Stimulated activated CD8-positive, alpha-beta memory T cell treated with anti-CD3 and anti-CD28 coated beads, Interleukin-12 subunit alpha, Interleukin-12 subunit beta, amount 100 ng/mL, for 4 hours (primary cell): Measurements from ENCODE around the gene CD46.

ENCODE experiments used
- DNase-seq: peaks from one replicate; pipeline ENCODE4 v3.0.0-alpha.2; 2020; ENCODE audit warnings: low read depth

The CD46 gene

DNA sequence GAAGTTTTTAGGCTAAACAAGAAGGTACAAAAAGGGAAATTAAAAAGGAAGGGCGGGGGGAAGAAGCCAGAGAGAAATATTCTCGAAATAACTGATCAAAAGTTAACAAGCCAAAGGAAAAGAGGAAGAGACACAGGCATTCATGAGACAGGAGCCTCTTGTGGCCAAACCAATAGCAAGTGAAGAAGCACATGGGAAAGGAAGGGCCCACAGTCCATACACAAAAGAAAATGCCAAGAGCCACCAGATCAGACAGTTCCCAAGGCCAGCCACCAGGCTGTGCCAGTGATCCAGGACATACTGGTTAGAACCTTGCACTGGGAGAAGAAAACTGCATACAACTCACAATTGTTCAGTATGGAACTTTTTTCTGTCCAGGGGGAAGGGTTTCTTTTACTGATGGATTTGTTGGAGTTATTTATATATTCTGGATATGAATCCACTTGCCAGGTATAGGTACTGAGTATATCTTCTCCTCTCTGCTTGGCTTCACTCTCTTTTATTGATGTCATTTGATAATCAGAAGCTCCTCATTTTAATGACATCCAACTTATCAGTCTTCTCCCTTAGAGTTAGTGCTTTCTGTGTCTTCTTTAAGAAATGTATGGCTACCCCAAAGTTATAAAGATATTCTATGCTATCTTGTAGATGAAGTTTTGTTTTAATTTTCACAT lies 76.8 kb downstream of the CD46 start:
- no peak for DNase-seq

DNA sequence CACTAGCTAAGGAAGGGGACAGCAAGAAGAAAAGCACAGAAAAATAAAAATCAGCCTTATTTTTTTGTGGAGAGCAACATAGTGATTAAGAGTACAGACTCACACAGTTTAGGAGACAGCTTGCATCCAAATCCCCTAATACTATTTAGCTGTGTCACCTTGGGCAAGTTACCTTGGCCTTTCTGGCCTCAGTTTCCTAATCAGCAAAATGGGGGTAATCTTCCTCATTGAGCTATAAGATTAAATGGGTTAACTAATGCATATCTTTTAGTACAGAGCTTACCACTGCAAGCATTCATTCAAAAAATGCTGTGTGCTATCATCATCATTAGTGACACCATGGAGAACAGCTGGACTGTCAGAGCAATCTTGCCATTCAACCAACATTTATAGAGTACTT lies 77.7 kb downstream of the CD46 start:
- no peak for DNase-seq

DNA sequence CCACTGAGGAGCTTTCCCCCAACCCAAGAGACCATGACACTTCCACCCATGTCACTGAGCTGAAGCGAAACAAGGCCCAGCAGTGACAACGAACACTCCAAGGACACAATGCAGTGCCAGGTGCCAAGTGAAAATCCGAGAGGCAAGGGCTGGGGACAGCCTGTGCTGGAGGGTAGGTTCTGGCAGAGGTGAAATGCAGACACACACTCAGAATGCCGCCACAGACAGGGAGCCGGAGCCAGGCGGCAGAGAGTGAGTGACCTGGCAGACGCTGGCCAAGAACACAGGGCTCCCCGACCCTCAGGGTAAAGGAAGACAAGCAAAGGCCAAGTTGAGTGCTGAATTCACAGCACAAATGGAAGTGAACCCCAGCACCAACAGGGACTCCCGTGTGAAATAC lies 78.9 kb downstream of the CD46 start:
- no peak for DNase-seq

DNA sequence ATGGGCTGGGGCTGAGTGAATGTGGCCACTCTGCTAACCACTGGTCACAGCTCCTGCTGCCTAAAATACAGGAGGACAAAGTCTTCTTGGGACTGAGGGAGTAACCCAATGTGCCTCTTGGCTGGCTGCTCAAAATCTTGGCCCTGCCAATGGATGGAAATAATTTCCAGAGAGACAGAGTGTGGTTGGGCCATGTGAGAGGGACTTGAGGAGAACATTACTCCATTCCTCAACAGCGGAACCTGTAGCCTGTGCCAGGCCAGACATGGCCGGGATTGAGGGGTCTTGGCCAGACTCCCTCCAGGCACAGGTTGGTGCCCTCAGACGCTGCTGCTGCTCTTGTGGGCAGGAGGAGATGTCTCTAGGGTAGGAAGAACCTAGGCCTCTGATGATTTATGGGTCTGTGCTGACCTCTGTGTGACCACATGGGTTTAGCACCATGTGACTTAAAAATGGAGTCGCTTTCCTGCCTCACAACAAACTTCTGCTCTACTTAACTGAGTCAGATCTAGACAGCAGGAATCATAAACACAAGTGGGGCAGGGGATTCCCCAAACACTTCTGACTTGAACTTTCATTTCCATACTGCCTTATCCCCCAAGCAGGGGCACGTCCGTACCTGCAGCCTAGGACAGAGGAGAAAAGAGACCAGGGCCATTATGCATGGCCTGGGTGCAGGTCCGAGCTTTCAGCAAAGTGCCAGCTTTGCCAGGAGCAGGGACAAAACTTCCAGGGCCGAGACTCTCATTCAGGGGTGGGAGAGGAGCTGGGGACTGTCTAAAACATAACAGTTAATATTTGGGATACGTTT lies 79.9 kb downstream of the CD46 start:
- DNase-seq: no peak

DNA sequence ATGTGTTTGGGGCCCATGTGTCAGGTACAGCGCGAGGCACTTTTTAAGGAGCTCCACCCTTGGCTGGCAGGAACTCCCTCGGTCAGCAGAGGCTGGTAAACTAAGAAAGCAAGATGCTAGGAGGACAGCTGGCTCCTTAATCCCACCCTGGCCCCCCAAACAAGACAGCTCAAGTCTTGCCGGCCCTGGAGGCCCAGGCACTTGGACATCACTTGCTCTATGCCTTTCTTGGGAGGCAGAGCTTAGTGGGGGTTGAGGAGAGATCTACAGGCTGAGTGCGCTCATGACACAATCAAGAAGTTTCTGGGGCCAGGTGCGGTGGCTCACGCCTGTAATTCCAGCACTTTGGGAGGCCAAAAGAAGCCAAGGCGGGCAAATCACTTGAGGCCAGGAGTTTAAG lies 80.9 kb downstream of the CD46 start:
- DNase-seq: no peak

DNA sequence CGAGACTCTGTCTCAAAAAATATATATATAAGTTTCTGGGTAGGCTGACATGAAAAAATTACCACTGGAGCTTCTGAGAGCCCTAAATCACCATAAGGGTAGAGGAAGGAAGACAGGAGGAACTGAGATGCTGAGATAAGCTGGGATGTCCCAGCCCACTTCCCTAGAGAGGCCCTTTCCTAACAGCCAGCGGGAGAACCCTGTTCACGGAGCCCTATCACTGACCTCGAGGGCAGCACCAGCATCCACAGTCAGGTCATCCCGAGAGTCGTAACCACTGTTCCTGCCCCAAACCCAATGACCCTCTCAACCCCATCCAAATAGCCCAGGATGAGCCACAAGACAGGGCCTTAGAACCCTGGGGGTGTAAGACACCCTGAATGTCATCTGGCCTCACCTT lies 81.5 kb downstream of the CD46 start:
- DNase-seq: no peak

DNA sequence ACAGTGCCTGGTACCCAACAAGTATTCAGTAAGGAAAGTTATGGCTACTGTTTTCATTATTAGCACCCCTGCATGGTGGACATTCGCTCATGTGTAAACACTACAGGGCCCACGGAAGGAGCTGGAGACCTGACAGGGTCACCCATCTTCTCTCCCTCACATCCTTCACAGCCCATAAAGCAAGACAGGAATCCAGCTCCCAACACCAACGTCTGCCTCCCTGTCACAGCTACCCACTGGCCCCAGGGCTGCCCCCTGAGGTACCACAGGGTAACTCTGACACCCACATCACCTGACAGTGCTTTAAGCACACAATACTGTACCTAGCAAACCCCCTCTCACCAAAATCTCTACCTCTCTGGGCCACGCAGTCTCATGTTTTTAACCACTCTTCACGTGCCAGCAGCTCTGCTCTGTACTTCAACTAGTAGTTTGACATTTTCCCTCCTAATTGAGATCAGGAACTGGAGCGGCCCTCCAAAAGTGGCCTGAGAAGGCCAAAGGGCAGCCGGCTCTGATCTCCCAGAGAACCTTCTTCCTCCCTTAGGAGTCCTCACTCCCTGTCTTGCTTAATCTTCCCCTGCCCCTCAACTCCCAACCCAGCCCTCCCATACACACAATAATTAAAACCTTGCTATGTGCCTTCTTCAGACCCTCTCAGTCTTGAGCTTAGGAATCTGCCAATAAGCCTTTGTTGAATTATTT lies 82.3 kb downstream of the CD46 start:
- no peak for DNase-seq

DNA sequence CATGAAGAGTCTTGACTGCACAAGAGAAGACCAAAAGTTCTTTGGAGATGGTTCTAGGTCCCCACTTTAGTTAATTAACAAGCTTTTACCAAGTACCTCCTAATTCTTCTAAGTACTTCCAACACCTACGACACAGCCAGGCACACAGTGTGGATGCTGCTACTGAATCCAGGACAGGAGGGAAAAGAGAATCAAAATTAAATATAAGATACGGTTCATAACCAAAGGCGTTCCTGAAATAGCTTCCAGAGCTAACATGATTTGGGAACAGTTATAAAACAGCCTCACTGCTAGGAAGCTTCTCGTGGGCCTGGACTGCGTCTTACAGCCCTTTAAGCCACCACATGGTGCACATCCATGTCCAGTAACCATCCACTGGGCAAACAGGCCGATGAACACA lies 84.1 kb downstream of the CD46 start:
- no peak for DNase-seq

DNA sequence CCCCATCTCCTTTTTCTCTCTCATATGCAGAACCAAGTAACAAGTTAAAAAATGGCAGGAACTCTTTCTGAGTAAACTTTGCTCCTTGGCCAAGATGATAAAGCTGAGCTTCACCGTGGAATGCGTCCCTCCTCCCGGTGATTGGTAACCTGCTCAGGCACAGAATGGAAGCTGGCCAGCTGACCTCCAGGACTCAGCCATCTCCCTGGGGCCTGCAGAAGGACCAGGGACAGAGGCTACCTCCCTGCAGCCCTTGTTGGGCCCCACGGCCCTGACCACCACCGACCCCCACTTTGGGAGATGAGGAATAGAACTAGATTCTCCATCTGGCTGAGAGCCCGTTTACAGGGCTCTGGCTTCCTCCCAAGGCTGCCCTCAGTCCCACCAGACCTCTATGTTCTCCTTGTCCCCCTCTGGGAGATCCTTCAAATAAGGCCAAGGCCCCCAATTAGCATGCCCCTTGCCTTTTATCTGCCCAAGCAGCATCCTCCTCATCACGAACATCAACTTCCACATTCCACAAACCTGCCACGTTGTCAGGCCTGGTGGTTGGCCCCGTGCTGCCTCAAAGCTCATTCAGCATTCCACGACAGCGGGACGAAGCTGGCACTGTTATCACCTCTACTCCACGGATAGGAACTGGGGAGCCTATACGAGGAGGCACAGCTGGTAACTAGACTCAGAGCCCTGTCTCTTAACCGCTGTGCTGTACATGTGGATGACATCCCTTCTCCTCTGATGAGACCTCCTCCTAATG lies 84.9 kb downstream of the CD46 start:
- DNase-seq: no peak

DNA sequence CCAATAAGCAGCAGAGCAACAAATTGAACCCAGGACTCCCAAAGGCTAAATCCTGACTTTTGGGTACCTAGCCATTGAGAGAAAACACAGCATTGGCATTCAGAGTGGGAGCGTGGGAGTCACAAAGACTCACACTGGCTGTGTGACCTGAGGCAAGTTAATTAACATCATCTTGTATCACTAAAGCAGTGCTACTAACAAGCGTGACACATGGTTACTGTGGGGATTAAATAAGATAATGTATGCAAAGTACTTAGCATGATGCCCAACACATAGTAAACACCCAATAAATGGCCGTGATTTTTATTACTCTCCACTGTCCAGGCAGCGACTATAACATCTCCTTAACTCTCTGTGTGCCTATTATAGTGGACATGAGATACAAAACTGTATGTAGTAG lies 85.8 kb downstream of the CD46 start:
- DNase-seq: no peak

DNA sequence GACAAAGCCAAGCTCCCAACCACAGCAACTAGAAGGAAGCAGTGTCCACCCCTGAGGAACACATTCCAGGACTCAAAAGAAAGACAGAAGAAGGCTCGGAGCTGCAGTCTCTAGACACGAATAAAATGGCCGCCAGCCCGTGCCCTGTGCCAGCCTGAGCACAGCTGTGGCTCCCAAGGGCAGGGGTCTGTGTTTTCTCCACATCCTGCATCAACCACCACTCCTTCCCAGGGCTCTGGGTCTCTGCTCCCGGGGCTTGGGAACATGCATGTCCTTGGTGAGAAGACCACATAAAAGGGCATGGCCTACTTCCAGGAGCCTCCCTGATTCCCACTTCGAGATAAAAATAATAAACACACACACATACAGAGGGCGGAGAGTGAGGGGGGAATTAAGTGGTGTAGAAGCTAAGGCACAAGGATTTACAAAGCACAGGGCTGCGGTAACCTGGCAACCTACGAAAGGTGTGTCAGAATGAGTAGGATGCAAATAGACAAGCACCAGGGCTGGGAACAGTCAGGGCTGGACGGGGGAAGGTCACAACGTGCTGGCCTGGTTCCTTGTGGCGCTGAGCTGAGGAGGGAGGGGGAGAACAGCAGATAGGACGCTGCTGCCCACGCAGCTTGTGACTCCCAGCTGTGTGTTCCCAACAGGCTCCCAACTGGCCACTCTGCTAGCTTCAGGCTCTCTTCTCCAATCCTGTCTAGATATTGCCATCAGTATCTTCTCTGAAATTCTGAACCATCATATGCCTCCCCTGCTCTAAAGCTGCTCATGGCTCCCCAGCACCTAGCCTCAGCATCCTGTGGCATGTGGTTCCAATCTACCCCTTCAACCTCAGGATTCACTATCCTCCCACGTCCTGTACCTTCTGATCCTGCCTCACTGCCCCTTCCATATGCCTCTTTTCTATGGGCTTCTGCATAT lies 86.6 kb downstream of the CD46 start:
- DNase-seq: no peak

DNA sequence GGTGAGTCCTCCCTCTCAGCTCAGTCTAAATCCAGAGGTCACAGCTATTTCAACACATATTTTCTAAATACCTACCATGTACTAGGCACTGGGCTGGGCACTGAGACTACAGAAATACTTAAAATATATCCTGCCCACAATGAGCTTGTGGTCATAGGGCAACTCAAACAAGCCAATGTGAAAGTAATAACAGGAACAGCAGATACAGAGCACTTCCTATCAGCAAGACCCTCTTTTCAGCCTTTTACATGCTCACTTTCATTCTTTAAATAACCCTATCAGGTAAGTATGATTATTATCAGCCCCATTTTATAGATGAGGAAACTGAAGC lies 87.2 kb downstream of the CD46 start:
- DNase-seq: no peak

DNA sequence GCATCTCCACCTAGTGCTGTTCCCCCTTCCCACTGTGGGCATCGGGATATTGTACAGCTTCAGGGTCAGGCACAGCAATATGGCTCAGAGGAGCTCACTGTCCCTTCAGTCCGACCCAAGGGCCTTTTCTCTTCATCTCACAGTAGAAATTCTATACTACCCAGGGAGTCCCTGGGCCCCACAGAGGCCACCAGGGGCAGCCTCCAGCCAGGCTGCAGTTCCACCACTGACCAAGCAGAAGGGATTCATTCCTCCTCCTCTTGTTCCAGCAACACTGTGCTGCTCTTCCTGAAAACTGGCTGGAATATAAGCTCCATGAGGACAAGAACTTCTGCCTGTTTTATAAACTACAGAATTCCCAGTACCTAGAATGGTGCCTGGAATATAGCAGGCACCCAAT lies 88.5 kb downstream of the CD46 start:
- DNase-seq: no peak

DNA sequence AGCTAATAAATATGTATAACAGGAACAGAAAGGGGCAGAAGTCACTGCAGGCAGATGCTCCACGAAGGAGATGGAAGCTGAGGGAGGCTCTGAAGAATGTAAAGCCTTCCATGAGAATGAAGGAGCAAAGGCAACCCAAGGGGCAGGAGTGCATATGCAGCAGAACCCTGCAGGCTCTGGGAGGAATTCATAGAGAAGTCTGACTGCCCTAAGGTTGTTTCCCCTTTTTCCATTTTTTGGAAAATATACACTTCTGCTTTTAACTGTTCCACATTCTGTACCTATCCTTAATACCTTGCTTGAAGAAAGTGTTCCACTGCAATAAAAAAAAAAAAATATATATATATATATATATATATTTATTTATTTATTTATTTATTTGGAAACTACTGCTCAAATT lies 89.4 kb downstream of the CD46 start:
- DNase-seq: no peak

DNA sequence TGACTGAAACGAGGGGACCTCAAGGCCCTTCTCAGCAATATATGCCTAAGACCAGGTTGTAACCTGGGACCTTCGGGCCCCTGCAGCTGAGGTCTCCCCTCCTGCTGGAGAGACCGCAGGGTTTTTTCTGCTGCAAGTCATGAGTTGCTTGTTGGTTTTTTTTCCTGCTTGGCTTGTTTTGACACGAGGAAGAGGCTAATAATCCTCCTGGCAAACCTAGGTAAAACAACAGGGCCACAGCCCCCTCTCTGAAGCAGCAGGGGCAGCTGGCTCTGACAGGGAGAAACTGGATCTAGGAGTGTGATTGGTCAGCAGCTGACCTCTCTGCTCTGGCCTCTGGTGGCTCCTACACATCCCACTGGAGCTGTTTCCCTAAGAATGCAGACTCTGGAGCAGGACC lies 90.0 kb downstream of the CD46 start:
- DNase-seq: no peak

DNA sequence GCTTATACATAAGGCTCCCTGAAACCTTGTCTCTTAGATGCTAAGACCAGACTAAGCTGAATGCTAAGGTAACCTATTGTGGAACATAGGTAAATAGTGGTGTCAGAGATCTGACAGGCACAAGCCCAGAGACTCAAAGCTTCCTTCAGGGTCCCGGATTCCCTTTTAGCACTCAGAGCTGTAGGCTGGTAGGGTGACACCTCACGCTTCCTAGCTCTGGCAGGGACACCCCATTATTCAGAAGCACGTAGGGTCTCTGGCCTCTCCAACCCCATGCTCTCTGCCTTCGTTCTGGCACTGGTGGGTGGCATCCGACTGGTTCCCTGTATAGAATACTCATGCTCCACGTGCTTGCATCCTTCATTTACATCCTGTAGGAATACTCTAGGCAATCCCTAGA lies 90.7 kb downstream of the CD46 start:
- DNase-seq: no peak

DNA sequence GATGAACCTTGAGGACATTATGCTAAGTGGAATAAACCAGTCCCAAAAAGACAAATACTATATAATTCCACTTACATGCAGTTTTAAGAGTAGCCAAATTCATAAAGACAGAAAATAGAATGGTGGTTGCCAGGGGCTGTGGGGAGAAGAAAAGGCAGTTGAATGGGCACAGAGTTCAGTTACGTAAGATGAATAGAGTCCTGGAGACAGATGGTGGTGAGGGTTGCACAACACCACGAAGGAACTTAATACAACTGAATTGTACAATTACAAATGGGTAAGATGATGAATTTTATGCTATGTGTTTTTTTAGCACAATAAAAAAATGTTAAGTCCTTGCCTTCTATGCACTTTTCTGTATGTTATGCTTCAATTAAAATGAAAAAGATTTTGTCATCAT lies 92.5 kb downstream of the CD46 start:
- DNase-seq: no peak
